Natural killer cell (primary cell): Measurements from ENCODE around the gene TPO. TPM values are rescaled to one million over a fixed set of nuclear protein-coding genes. Genes with fewer than 3 reads are reported as not detected.

Source experiments
- ATAC-seq, 3 donors: fragments of 150-1000 bp in 2 of 3; fragments of 200-7000 bp in 1 of 3; cut with Tn5 transposase; 1 replicate in 1 of 3; 2 replicates in 2 of 3; pipeline ENCODE4 v1.10.0; 2021; ENCODE audit warnings: mild to moderate bottlenecking in 2 of 3, moderate library complexity in 2 of 3
- DNase-seq, 2 donors: peaks; one replicate each; pipeline versions ENCODE4 v3.0.0 to v3.0.0-alpha.2; 2013 to 2021; ENCODE audit warnings: mixed read lengths in 1 of 2
- H3K27ac ChIP-seq: one replicate; pipeline ENCODE4 v1.5.1; 2013; ENCODE audit warnings: mild to moderate bottlenecking, low read length
- H3K27me3 ChIP-seq: one replicate; pipeline ENCODE4 v1.6.1; 2013; ENCODE audit warnings: low read length; ENCODE audit not compliant: control insufficient read depth, insufficient read depth
- H3K36me3 ChIP-seq: one replicate; pipeline ENCODE4 v1.6.1; 2013; ENCODE audit warnings: low read length; ENCODE audit not compliant: control insufficient read depth, insufficient read depth
- H3K4me1 ChIP-seq: one replicate; pipeline ENCODE4 v1.6.1; 2013; ENCODE audit warnings: low read length; ENCODE audit not compliant: control insufficient read depth, insufficient read depth
- H3K4me3 ChIP-seq: one replicate; pipeline ENCODE4 v1.5.1; 2013; ENCODE audit warnings: low read length
- H3K9me3 ChIP-seq: one replicate; pipeline ENCODE4 v1.6.1; 2013; ENCODE audit warnings: low read length; ENCODE audit not compliant: control insufficient read depth, insufficient read depth
- H3K27ac Mint-ChIP-seq, 2 donors: one replicate each; pipeline ENCODE4 v1.8.0; 2022; ENCODE audit warnings: mild to moderate bottlenecking in 2 of 2, mixed read lengths in 2 of 2, moderate library complexity in 1 of 2
- H3K27me3 Mint-ChIP-seq, 2 donors: one replicate each; pipeline ENCODE4 v1.8.0; 2022; ENCODE audit warnings: low read depth in 2 of 2, mixed read lengths in 2 of 2
- H3K36me3 Mint-ChIP-seq: one replicate; pipeline ENCODE4 v1.8.0; 2022; ENCODE audit warnings: mixed read lengths
- H3K4me1 Mint-ChIP-seq, 2 donors: one replicate each; pipeline ENCODE4 v1.8.0; 2022; ENCODE audit warnings: mixed read lengths in 2 of 2
- H3K4me3 Mint-ChIP-seq: one replicate; pipeline ENCODE4 v1.8.0; 2022; ENCODE audit warnings: mild to moderate bottlenecking, moderate library complexity, mixed read lengths
- H3K9me3 Mint-ChIP-seq, 2 donors: one replicate each; pipeline ENCODE4 v1.8.0; 2022; ENCODE audit warnings: mixed read lengths in 2 of 2
- WGBS: methylation state at CpG from one replicate; pipeline ENCODE4 v1.1.7; 2013; ENCODE audit warnings: missing lambda C conversion rate; ENCODE audit not compliant: insufficient coverage; 5-methylcytosine and 5-hydroxymethylcytosine counted together
- intact Hi-C: fragments of 100-400 bp; cut with micrococcal nuclease; formaldehyde crosslinking; loops from one replicate; pipeline ENCODE4 v1.14.2; 2022
- total RNA-seq, 4 donors: library from RNA; stranded (reverse); fragments of 120-200 nt in 1 of 4; gene quantifications; one replicate each; pipeline versions ENCODE4 v1.2.3 to v1.2.4, GENCODE V29; 2013 to 2022
- TF ChIP-seq, protein P1 (sequence below): fragments of 200-600 bp; IDR thresholded peaks from one replicate; pipeline ENCODE4 v1.8.0; 2022; ENCODE audit warnings: antibody characterized with exemption

The TPO gene
- total RNA-seq, 3 donors from 2014 or later (not counting 1 experiment from before 2014, with no cell fraction given), result not detected

DNA sequence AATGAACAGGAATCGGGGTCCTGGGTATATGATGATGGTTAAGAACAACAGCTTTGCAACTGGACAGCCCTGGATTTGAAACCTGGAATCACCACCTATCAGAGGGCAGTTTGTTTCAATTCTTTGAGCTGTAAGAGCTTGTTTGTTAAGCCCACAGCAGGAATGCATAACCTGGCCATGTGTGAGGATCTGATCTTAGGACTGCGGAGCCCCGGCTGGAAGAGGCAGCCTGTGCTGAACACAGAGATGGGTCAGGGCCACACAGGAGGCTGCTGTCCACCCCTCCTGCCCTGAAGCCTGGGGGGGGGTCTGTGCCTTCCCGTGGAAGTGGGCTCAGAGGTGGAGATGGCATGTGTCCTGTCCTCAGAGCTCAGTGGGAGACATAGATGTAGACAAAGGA is 24.3 kb downstream of the TPO start:
- no peaks in the 10 kb centered on the region for H3K9me3 ChIP-seq
- H3K27me3 Mint-ChIP-seq, result no peaks in the 10 kb centered on the region
- no peak for DNase-seq
- H3K27ac ChIP-seq, result no peak overlapping the region
- no peak overlapping the region for H3K27ac Mint-ChIP-seq
- intact Hi-C loops, result no loop called here
- no peaks in the 10 kb centered on the region for H3K27me3 ChIP-seq
- no peak for ATAC-seq
- H3K36me3 ChIP-seq, result no peaks in the 10 kb centered on the region
- H3K4me3 ChIP-seq, result no peak overlapping the region
- no peak overlapping the region for H3K4me3 Mint-ChIP-seq
- no peaks in the 10 kb centered on the region for H3K4me1 Mint-ChIP-seq
- TF ChIP-seq, protein P1, sequence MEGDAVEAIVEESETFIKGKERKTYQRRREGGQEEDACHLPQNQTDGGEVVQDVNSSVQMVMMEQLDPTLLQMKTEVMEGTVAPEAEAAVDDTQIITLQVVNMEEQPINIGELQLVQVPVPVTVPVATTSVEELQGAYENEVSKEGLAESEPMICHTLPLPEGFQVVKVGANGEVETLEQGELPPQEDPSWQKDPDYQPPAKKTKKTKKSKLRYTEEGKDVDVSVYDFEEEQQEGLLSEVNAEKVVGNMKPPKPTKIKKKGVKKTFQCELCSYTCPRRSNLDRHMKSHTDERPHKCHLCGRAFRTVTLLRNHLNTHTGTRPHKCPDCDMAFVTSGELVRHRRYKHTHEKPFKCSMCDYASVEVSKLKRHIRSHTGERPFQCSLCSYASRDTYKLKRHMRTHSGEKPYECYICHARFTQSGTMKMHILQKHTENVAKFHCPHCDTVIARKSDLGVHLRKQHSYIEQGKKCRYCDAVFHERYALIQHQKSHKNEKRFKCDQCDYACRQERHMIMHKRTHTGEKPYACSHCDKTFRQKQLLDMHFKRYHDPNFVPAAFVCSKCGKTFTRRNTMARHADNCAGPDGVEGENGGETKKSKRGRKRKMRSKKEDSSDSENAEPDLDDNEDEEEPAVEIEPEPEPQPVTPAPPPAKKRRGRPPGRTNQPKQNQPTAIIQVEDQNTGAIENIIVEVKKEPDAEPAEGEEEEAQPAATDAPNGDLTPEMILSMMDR, result no peak
- no peaks in the 10 kb centered on the region for H3K36me3 Mint-ChIP-seq
- WGBS, result 89% methylated on average over 4 of the region's 4 CpGs
- no peaks in the 10 kb centered on the region for H3K9me3 Mint-ChIP-seq
- H3K4me1 ChIP-seq, result no peaks in the 10 kb centered on the region

GRCh38 chr2:1438972-1439371 is 25.7 kb downstream of the TPO start:
- ATAC-seq (no peak), DNase-seq (no peak)
- H3K27ac Mint-ChIP-seq, result no peak overlapping the region
- intact Hi-C loops, result no loop called here
- H3K4me1 Mint-ChIP-seq, result no peaks in the 10 kb centered on the region
- no peak overlapping the region for H3K4me3 Mint-ChIP-seq
- Histone ChIP-seq H3K4me1 (no peaks in the 10 kb centered on the region), H3K27ac (no peak overlapping the region), H3K27me3 (no peaks in the 10 kb centered on the region), H3K36me3 (no peaks in the 10 kb centered on the region), H3K9me3 (no peaks in the 10 kb centered on the region), H3K4me3 (no peak overlapping the region)
- WGBS, result 59% methylated on average over 6 of the region's 6 CpGs
- H3K27me3 Mint-ChIP-seq, result no peaks in the 10 kb centered on the region
- TF ChIP-seq, protein P1, result no peak
- no peaks in the 10 kb centered on the region for H3K9me3 Mint-ChIP-seq
- no peaks in the 10 kb centered on the region for H3K36me3 Mint-ChIP-seq

- Histone ChIP-seq H3K36me3 (no peaks in the 10 kb centered on the region), H3K27ac (no peak overlapping the region), H3K4me3 (no peak overlapping the region), H3K9me3 (no peaks in the 10 kb centered on the region), H3K4me1 (no peaks in the 10 kb centered on the region), H3K27me3 (no peaks in the 10 kb centered on the region)
- TF ChIP-seq, protein P1, result no peak
- Mint-ChIP-seq H3K9me3 (no peaks in the 10 kb centered on the region), H3K27ac (no peak overlapping the region), H3K27me3 (no peaks in the 10 kb centered on the region), H3K4me3 (no peak overlapping the region), H3K36me3 (no peaks in the 10 kb centered on the region), H3K4me1 (no peaks in the 10 kb centered on the region)
- intact Hi-C loops, result no loop called here
- ATAC-seq, result no peak
- DNase-seq, result no peak
- 87% methylated on average over 7 of the region's 7 CpGs for WGBS
Observed at GRCh38 chr2:1440581-1440980, 27.3 kb downstream of the TPO start.

DNA sequence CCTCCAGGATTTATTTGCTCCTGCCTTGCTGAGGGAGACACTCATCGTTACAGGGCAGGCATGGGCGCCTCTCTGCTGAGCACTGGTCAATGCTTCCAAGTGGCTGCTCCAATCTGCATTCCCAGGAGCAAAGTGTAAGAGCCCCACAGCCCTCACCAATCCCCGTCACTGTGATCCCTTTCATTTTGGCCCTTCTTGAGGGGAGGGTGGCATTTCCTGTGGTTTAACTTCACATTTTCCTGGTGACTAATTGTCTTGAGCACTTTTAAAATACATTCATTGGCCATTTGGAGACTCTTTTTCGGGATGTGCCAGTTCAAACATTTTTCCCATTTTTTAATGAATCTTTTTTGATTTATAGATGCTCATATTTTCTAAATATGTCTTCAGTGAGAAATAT is 33.0 kb downstream of the TPO start:
- Histone ChIP-seq H3K4me1 (no peaks in the 10 kb centered on the region), H3K9me3 (no peaks in the 10 kb centered on the region), H3K27me3 (no peaks in the 10 kb centered on the region), H3K36me3 (no peaks in the 10 kb centered on the region), H3K4me3 (no peak overlapping the region), H3K27ac (no peak overlapping the region)
- TF ChIP-seq, protein P1, result no peak
- H3K9me3 Mint-ChIP-seq, result no peaks in the 10 kb centered on the region
- no peak overlapping the region for H3K27ac Mint-ChIP-seq
- DNase-seq, result no peak
- no peaks in the 10 kb centered on the region for H3K36me3 Mint-ChIP-seq
- no peak overlapping the region for H3K4me3 Mint-ChIP-seq
- H3K27me3 Mint-ChIP-seq, result peaks cover 12 to 45% of the 10 kb centered on the region in 2 donors
- H3K4me1 Mint-ChIP-seq, result no peaks in the 10 kb centered on the region
- intact Hi-C loops, result no loop called here
- ATAC-seq, result no peak
- WGBS, result 69% methylated on average over 3 of the region's 4 CpGs
